CD1c-positive myeloid dendritic cell (primary cell): ENCODE measurements around the gene LYPD6B.
A peak's percentile ranks its signal among the peaks of the same experiment; 100 is the strongest.

Source experiments
- DNase-seq: peaks from one replicate; pipeline ENCODE4 v3.0.0-alpha.2; 2016; ENCODE audit errors: extremely low spot score

Gene LYPD6B

DNA sequence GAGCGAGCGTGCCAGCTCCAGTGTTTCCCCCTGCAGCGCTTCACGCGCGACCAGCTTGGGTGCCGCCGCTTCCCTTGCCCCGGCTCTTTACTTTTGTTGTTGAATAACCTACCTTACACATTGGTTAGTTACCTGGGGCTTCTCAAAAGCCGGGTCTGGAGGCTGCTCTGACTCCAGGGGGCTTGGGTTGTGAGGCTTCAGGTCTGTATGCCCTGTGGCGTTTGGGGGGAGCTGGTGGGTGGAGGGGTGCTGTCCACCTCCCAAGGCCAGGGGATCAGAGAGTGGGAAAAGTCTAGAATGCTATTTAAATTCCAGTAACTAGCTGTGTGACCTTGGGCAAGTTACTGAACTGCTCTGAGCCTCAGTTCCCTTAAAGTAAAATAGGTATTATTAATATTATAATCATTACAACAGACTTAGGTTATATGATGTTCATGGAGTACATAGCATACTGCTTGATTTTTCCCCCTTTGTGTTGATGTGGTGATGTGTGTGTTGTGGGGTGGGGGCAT is 770 bp downstream of the LYPD6B start:
- no peak for DNase-seq

DNA sequence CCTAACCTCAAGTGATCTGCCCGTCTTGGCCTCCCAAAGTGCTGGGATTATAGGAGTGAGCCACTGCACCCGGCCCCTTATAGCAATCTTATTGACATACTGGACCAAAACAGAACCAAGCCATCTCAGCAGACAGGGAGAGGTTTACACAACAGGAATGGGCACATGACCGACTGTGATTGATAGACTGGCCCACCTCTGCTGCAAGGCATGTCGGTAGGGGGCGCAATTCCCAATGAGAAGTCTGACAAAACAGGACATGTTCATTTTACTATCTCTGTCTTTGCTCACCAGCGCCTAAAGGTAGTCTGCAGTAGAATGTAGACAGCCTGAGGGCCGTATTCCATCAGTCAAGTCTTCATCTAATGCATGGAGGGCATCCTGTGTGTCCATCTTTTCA is 2.0 kb downstream of the LYPD6B start:
- DNase-seq = peak; percentile 51

- no peak for DNase-seq
Observed at GRCh38 chr2:149041482-149041881, 3.0 kb downstream of the LYPD6B start.

DNA sequence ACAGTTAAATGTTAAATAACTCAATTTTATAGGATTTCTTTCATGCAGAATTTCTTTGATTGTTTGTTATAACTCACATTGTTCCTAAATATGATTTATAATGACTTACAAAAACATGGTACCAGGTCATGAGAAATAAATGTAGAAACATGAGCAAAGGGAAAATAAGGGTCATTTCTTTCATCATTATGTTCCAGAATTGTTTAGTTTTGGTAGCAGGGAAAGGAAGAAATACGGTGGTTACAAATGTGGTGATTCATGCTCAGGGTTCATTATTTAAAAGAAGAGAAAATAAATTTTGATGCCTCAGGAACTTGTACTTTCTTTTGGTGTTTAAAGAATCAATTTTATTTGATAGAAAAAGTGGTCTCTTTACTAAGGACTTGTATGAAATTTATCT is 4.4 kb downstream of the LYPD6B start:
- no peak for DNase-seq

GRCh38 chr2:149044500-149044899 is 6.0 kb downstream of the LYPD6B start:
- no peak for DNase-seq

- no peak for DNase-seq
Observed at GRCh38 chr2:149047118-149047517, 8.6 kb downstream of the LYPD6B start.

DNA sequence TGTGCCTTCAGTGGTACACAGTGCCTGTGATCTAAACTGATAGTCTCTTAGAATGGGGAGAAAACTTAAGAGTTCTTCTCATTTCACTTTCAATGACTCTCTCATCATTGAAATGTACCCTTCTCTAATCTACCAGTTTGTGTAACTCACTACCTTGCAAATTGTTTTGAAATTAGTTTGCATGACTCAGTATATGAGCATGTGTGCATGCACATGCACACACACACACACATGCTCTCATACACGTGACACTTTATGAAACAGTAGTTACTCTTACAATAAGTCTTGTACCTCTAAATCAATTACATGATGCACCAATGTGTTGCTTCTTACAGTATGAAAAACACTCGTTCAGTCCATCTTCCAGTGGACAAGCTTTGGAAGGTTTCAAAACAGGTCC is 10.6 kb downstream of the LYPD6B start:
- DNase-seq = no peak

- DNase-seq = no peak
Observed at GRCh38 chr2:149050188-149050587, 11.7 kb downstream of the LYPD6B start.

DNA sequence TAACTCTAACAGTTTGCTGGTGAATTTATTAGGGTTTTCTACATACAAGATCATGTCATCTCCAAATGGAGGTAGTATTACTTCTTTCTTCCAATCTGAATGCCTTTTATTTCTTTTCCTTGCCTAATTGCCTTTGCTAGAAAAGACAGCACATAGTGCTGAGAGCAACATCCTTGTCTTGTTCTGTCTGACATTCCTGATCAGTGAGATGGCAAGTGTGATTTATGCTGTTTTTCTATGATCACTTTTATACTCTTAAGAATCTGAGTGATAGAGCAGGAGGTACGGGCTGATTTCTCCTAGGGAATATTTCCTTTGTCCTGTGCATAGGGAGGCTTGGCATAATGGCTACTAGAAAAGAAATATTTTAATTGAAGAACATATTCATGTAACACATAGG is 17.3 kb downstream of the LYPD6B start:
- no peak for DNase-seq

DNA sequence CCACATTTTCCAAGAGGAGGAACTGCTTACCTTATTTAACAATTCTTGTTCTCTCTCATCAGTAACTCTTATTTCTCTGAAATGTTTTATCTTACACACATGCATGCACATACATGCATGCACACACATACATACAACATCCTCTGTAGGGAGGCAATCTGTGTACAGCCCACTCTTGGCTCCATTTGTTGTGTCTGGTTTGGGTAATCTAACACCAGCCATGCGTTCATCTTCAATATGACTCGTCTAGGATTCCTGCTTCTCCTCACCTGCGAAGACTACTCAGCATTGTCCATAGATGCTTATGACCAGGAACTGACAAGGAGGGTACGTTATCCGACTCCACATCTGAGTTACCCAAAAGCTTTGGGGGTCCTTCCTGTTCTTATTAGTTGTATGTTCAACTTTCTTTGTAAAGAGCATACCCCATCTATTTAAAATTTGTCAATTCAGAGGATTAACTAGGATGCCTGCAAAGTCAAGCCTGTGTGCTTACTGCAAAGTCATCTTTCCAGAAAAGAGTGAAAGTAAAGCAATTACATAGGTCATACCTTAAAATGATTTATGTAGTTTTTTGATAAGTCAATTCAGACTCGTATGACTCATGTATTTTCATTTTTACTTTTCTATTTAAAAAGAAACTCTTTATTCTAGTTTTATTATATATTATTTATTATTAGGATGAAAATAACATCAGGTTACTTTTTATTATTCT is 18.2 kb downstream of the LYPD6B start:
- DNase-seq = no peak

DNA sequence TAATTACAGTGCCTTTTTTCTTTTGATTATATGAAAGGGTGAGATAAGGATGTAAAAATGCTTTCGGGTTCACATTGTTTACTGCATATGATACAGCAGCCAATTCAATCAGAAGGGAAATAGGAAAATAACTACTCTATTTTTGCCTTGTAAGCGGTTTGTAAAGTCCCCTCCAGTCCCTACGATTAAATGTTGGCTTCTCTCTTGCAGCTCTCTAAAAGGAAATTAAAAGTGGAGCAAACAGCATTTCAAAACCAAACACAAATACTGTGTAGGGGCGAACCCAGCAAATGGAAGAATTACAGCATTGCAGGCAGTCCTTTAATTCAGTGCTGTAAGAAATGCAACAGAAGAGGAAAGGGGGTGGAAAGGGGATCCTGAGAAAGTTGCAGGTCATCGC is 18.9 kb downstream of the LYPD6B start:
- DNase-seq = no peak

GRCh38 chr2:149058936-149059335 is 20.4 kb downstream of the LYPD6B start:
- DNase-seq = no peak

GRCh38 chr2:149059822-149060221 is 21.3 kb downstream of the LYPD6B start:
- no peak for DNase-seq

DNA sequence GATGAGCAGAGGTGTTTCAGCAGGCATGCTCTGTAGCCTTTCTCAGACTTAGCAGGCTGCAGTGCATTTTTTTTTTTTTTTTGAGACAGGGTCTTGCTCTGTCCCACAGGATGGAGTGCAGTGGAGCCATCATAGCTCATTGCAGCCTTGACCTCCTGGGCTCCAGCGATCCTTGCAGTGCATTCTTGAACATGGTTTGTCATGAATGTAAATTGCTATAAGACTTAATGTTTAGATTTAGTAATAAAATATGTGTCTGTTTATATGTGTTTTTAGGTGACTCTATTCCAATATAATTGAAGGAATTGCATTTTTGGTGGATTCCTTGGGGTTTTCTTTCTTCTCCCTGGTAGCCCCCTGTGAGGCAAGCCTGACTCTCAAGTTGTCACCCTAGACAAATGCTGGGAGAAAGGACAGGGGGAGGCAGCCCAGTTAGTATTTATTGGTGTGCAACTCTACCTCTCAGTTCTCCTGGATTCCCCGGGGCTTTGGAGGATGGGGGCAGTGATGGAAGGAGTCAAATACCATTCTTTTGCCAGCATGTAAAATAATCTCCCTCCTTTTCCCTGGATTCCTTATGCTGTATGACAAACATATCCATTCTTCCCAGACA is 22.7 kb downstream of the LYPD6B start:
- no peak for DNase-seq

DNA sequence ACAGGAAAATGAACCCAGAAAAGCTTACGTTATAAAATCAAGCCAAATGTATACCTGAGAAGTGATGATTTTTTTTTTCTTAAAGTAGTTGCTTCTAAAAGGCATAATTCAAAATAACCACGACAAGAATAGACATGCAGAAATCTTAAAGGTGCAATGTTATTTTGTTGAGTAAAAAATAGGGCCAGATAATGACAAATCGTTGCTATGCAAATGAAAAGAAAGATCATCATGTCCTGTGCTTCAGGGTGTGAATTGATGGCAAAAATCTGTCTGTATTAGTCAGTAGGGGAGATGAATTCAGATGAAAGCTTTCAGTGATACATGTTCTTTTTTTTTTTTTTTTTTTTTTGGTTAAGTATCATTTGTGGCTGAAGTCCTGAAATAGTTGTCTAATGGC is 24.0 kb downstream of the LYPD6B start:
- DNase-seq = no peak

DNA sequence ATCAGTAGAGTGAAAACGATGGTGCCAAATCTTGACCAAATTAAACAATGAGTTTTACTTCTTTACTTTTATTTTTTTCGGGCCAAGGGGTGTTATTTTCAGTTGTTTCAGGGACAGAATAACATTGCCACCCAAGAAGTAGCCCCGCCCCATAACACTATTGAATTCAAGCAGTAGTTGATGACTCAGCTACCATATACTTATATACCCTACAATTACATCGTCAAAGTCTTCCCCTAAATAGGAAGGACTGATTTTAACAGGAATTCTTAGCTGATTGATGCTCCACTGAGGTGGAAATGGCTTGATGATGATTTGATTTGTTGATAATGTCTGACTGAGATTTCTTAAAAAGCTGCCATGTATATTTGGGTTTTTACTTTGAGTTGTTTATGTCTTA is 24.7 kb downstream of the LYPD6B start:
- no peak for DNase-seq

- no peak for DNase-seq
Observed at GRCh38 chr2:149064365-149064841, 25.9 kb downstream of the LYPD6B start.

DNA sequence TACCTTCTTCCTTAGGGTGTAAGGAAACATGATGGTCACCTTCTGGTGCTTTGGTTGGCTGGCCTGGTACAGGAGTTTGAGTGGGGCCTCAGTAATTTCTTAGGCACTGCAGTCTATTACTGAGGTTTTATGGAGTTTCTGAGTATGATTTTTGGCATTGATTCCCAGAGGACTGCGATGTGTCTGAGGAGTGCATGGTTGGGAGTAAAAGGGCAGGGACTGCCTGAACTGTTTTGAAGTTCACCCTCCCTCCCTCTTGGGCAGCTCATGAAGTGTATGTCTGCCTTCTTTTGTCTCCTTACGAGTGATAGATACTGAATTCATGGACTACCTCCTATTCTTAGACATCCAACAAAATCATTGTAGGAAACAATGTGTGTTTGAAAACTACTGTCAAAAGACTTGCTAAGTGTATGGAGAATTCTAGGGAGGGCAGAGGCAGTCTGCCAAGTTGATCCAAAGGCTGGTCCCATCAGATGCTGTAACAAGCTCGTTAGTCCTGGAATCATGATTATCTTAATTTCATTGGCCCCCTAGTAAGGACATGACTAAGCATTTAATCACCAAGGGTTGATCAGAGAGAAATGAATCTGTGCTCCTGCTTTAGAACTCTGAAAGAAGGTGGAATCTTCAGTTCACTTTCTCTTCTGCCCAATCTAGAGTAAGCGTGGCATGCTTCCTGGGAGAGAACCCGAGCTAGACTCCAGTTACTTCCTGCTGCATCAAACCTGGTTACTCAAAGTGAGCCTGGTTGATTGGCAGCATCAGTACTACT is 26.5 kb downstream of the LYPD6B start:
- DNase-seq = no peak

DNA sequence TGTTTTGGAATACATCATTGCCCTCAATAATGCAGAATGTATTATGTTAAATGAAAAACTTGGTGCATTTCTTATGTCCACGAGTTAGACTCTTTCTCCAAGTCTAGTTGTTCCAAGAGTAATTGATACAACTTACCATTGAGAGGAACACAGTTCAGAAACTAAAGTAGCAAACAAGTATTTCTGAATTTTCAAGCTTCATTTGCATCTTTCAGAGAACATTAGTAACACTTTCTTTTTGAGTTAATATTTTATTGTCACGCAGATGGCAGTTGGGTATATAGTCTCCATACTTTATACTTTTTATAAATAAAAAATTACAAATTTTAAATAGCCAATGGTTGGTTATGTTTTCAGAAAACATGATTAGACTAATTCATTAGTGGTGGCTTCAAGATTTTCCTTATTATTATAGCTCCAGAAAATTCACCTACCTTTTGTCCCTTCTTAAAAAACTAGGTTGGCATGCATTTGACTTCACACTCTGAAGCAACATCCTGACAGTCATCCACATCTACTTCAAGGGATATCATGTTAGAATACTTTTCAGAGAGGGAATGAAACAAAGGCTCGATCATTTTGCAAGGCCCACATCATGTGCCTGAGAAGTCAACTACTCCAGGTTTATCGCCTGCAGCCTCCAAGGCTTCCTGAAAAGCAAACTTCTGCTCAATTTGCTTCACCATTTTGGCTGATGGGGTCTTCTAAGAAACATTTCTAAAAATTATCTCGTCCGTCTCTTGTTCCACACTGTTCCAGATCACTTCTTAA is 29.9 kb downstream of the LYPD6B start:
- no peak for DNase-seq

- no peak for DNase-seq
Observed at GRCh38 chr2:149068996-149069888, 30.7 kb downstream of the LYPD6B start.
